Erythroblast (primary cell): ENCODE data around the gene CS.

Experiments
- GATA1 ChIP-seq: IDR thresholded peaks from 2 replicates; pipeline ENCODE4 v1.6.1; 2011; ENCODE audit warnings: low read depth, mild to moderate bottlenecking, control low read depth, low read length, moderate library complexity
- POLR2A ChIP-seq: IDR thresholded peaks from 2 replicates; pipeline ENCODE4 v1.6.1; 2011; ENCODE audit warnings: mild to moderate bottlenecking, low read length

- TF ChIP-seq POLR2A: no peak
- no peak for TF ChIP-seq GATA1
Measured at GRCh38 chr12:56338308-56339157, 38.4 kb upstream of the CS start, which contains the start of gene IL23A.
